ENCODE results near the gene STEAP3.

STEAP3 gene

GRCh38 chr2:119197529-119198239 lies 25.9 kb upstream of the STEAP3 start:
- no peak for DNase-seq (ENCODE audit: low read depth)

GRCh38 chr2:119198240-119198840 lies 25.3 kb upstream of the STEAP3 start:
- no peak for DNase-seq (ENCODE audit: low read depth)

DNA sequence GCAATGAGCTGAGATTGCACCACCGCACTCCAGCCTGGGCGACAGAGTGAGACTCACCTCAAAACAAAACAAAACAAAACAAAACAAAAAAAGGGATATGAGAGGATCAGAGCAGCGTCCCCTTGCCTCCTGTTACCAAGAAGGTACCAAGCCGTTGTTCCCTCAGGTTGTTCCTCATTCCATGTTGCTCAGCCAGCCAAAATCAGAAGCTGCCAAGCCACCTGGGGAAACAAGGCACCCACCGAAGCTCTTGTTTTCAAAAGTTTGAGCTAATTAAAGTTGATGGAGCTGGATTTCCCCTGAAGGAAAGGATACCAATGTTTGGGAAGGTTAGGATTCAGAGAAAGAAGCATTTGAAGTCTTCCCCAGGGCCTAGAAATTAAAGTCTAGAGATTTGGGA lies 21.8 kb upstream of the STEAP3 start:
- DNase-seq (ENCODE audit: low read depth): no peak

GRCh38 chr2:119202610-119203310 lies 20.9 kb upstream of the STEAP3 start:
- DNase-seq (ENCODE audit: low read depth): no peak

DNA sequence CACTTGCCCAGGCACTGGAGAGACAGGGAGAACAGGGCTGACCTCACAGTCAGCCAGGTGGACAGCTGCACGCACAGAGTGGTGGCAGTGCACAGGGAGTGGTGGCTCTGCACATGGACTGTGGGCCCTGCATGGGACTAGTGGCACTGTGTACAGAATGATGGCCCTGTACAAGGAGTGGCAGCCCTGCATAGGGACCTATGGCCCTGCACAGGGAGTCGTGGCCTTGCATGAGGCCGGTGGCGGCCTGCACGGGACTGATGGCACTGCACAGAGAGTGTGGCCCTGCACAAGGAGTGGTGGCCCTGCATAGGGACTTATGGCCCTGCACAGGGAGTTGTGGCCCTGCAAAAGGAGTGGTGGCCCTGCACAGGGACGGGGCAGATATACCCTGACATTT lies 19.1 kb upstream of the STEAP3 start:
- no peak for DNase-seq (ENCODE audit: low read depth)

DNA sequence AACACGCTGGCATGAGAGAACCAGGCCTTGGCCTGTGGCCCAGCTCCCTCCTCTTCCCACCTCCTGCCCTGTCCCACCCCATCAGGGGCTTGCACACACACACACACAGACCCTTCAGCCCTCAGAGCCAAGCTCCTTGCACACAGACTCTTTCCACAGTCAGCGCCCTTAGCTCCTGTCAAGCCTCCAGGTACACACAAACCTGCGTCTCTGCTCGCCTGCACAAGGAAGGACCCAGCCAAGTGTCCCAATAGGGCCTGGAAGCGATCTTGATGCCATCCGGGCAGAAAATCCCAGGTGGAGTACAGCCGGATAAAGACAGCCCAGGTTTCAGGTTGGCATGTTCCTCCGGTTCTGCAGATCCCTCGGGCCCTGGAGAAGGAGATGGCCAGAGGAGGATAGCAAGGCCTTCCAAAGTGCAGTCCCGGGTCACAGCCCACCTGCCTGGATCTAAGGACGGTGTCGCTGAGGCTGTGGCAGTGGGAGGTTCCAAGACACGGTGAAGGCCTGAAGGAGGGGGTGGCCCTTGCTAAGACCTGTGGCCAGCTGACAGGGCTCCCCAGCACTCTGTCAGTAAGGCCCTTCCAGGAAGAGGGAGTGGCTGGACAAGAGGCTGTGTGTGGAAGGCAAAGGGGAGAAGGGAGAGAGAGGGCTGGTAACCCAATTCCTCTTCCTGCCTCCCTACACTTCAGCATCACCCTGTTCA lies 18.5 kb upstream of the STEAP3 start:
- no peak for DNase-seq (ENCODE audit: low read depth)

- no peak for DNase-seq (ENCODE audit: low read depth)
Measured at GRCh38 chr2:119206201-119206600, 17.4 kb upstream of the STEAP3 start.

GRCh38 chr2:119207447-119207846 lies 16.2 kb upstream of the STEAP3 start:
- no peak for DNase-seq (ENCODE audit: low read depth)

GRCh38 chr2:119208791-119209203 lies 14.8 kb upstream of the STEAP3 start:
- no peak for DNase-seq (ENCODE audit: low read depth)

DNA sequence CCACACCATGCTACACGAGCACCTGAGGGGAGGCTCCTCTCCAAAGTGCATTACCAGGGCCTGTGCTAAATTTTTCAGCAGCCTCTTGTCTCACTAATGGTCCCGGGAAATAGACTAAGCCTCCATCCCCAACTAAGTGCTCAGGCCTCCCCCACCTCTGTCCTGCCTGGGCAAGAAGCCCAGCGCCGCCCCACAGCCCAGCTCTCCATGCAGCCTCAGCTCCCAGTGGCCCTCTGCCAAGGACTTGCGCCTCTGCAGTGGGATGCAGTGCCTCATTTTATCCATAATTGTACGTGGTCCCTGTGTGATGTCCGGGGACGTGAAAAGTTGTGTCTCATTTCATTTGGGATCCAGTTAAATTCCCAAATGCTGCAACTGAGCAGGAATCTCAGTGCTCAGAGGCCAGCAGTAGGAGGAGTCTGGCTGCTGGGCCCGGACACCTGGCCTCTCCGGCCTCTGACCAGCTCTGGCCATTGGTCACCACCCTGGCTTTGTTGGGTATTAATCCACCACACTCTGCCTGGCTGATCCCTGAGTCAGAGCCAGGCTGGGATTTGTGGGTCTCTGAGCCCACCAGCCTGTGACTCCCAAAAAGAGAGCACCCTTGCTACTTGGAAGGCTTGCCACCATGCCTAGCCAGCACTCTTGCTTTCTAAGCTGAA lies 11.4 kb upstream of the STEAP3 start:
- no peak for DNase-seq (ENCODE audit: low read depth)

- no peak for DNase-seq (ENCODE audit: low read depth)
Measured at GRCh38 chr2:119214453-119215037, 9.1 kb upstream of the STEAP3 start.

DNA sequence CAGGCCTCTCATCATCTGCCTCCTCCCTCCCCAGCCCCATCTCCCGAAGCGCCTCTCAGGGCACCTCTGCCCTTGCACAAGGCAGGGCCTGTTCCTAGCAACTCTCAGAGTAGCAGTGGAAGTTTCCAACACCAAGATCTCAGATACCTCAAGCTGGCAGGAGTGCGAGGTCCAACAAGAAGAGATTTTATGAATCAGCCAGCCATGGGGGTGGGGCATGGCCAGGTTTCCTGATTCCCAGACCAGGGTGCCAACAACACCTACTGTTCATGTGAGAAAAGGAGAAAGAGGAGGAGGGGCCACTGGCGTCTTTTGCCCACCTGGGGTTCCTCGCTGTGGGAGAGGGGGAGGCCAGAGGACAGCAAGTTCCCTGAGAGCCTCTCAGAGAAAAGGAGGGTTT lies 6.6 kb upstream of the STEAP3 start:
- DNase-seq (ENCODE audit: low read depth): no peak

DNA sequence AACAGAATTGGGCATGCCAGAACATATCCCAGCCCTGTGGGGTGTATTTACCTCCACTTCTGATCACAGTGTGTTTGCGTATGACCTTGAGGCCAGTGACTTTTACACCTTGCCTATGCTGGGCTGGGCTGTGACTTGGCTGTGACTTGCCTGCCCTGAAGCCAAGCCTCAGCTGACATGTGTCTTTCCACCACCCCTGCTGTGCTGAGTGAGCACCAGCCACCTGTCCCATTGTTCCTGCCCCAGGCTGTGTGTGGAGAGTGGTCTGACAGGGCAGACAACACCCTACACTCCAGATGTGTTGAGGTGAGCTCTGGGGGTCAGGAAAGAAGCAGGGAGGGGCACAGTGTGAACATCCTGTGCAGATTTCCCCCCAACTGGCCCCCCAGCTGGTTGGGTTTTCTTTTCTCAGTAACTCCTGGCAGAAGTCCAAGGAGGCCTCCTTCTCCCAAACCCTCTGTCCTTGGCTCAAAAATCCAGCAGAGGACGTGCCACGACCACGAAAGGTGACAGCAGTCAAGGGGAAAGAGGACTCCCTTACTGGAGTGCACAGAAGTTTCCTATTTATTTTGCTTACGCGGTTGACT lies 5.1 kb upstream of the STEAP3 start:
- no peak for DNase-seq (ENCODE audit: low read depth)

- no peak for DNase-seq (ENCODE audit: low read depth)
Measured at GRCh38 chr2:119219873-119220272, 3.8 kb upstream of the STEAP3 start.

DNA sequence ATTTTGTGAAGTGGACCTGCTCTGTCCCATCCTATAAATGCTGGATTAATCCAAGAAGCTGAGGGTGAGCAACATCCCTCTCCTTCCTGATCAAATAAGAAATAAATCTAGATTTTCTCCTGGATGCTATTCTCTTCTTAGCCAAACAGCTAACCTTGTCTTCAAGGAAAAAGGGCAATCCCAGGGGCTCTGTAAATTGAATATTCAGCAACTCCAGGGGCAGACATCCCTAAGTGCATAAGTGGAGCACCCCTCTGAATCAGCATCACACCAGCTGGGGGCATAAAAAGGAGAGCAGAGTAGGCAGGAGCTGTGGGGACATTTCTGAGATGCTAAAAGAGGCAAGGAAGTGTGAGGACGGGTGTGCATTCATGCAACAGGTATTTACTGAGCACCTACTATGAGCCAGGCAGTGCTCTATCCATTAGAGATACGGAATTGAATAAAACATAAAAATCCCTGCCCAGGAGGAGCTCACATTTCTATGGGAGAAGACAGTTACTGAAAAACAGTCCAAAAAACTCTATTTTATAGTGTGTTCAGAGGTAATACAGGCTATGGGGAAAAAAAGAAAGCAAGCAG lies 2.8 kb upstream of the STEAP3 start:
- DNase-seq (ENCODE audit: low read depth): no peak

- no peak for DNase-seq (ENCODE audit: low read depth)
Measured at GRCh38 chr2:119221609-119222008, 2.0 kb upstream of the STEAP3 start.

- no peak for DNase-seq (ENCODE audit: low read depth)
Measured at GRCh38 chr2:119222213-119222612, 1.4 kb upstream of the STEAP3 start.

- DNase-seq (ENCODE audit: low read depth): no peak
Measured at GRCh38 chr2:119222863-119223520, 642 bp upstream of the STEAP3 start.

- DNase-seq (ENCODE audit: low read depth): no peak
Measured at GRCh38 chr2:119224391-119225104, 914 bp downstream of the STEAP3 start.
